Stimulated activated CD4-positive, alpha-beta T cell treated with anti-CD3 and anti-CD28 coated beads, Interleukin-1b, Interleukin-23, amount 100 ng/mL, for 1 hour (primary cell): ENCODE data around the gene UBASH3B.
"Not testable (repeated sequence)": the region's sequence is repeated elsewhere in the genome, so short reads cannot be mapped to it uniquely, and the experiment has no call there.

Experiments
- DNase-seq, 2 donors: peaks; one replicate each; pipeline ENCODE4 v3.0.0-alpha.2; 2020; ENCODE audit warnings: low read depth in 2 of 2

The UBASH3B gene

GRCh38 chr11:122807731-122808477 lies 152.4 kb downstream of the UBASH3B start:
- DNase-seq: no peak

GRCh38 chr11:122808478-122808869 lies 153.0 kb downstream of the UBASH3B start:
- DNase-seq: no peak

- DNase-seq: no peak
Observed at GRCh38 chr11:122809866-122810265, 154.3 kb downstream of the UBASH3B start.

- DNase-seq: no peak
Observed at GRCh38 chr11:122811721-122812120, 156.2 kb downstream of the UBASH3B start.

- DNase-seq: no peak
Observed at GRCh38 chr11:122812638-122813037, 157.1 kb downstream of the UBASH3B start.

GRCh38 chr11:122813176-122813893 lies 157.8 kb downstream of the UBASH3B start:
- no peak for DNase-seq

GRCh38 chr11:122813894-122814270 lies 158.4 kb downstream of the UBASH3B start:
- DNase-seq: no peak

GRCh38 chr11:122814401-122814800 lies 158.9 kb downstream of the UBASH3B start:
- no peak for DNase-seq

GRCh38 chr11:122815900-122816299 lies 160.4 kb downstream of the UBASH3B start:
- no peak for DNase-seq

- no peak for DNase-seq
Observed at GRCh38 chr11:122816761-122817520, 161.4 kb downstream of the UBASH3B start.

GRCh38 chr11:122820158-122820557 lies 164.6 kb downstream of the UBASH3B start:
- no peak for DNase-seq

- DNase-seq: no peak
Observed at GRCh38 chr11:122821169-122821568, 165.6 kb downstream of the UBASH3B start.

GRCh38 chr11:122822241-122822640 lies 166.7 kb downstream of the UBASH3B start:
- DNase-seq: no peak

GRCh38 chr11:122823564-122823963 lies 168.0 kb downstream of the UBASH3B start:
- no peak for DNase-seq

GRCh38 chr11:122829371-122829770 lies 173.8 kb downstream of the UBASH3B start:
- DNase-seq: not testable (repeated sequence)

- not testable (repeated sequence) for DNase-seq
Observed at GRCh38 chr11:122832297-122832696, 176.8 kb downstream of the UBASH3B start.

- DNase-seq: no peak
Observed at GRCh38 chr11:122832721-122833470, 177.4 kb downstream of the UBASH3B start.

GRCh38 chr11:122833846-122834464 lies 178.4 kb downstream of the UBASH3B start:
- DNase-seq: no peak

- no peak for DNase-seq
Observed at GRCh38 chr11:122836916-122837315, 181.4 kb downstream of the UBASH3B start.

- no peak for DNase-seq
Observed at GRCh38 chr11:122837528-122838346, 182.2 kb downstream of the UBASH3B start.
